ENCODE measurements around the gene CENATAC.
"Not testable (repeated sequence)": the region's sequence is repeated elsewhere in the genome, so short reads cannot be mapped to it uniquely, and the experiment has no call there.

CENATAC gene

GRCh38 chr11:119012629-119013170 is 14.8 kb downstream of the CENATAC start:
- H3K4me3 ChIP-seq (ENCODE audit: control insufficient read depth, low read depth, low read length): no peak overlapping the region
- DNase-seq (ENCODE audit: low read depth): no peak
- TF ChIP-seq CTCF (IDR thresholded peaks at IDR 0.05; ENCODE audit: control insufficient read depth, insufficient read depth, low read depth, low read length, missing control alignments): no peak

DNA sequence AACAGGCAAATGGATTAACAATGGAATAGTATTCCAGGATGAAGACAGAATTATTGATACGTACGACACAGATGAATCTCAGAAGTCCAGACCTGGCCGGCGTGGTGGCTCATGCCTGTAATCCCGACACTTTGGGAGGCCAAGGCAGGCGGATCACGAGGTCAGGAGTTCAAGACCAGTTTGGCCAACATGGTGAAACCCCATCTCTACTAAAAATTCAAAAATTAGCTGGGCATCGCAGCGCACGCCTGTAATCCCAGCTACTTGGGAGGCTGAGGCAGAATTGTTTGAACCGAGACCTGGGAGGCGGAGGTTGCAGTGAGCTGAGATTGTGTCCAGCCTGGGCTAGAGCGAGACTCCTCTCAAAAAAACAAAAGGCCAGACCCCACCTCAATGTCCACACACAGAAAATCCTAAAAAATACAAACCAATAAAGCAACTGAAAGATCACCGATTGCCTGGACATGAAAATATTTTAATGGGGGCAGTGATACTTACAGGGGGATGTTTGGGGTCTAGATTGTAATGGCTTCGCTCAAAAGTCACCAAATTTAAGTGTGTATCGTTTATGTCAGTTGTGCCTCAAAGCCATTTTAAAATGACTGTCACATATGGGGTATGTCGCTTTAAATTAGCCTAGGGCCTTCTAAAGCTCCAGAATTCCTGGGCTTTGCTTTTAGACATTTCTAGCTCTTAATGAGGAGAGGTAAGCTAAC is 16.4 kb downstream of the CENATAC start:
- no peak for DNase-seq (ENCODE audit: low read depth)
- no peak for TF ChIP-seq CTCF (IDR thresholded peaks at IDR 0.05; ENCODE audit: control insufficient read depth, insufficient read depth, low read depth, low read length, missing control alignments)
- H3K4me3 ChIP-seq (ENCODE audit: control insufficient read depth, low read depth, low read length): no peak overlapping the region

DNA sequence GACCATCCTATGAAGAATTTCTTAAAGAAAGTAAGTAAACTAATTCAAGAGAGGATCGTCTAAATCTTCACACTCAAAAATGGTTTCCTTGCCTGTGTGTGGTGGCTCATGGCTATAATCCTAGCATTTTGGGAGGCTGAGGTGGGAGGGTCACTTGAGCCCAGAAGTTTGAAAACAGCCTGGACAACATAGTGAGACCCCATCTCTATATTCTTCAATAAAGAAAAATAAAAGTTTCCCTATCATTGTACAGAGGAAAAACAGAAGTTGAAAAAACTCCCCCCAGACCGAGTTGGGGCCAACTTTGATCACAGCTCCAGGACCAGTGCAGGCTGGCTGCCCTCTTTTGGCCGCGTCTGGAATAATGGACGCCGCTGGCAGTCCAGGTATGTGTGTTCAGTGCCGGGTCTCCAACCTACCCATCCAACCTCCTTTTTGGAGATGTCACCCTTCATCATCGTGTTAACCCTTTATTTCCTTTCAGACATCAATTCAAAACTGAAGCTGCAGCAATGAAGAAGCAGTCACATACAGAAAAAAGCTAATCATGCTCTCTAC is 17.2 kb downstream of the CENATAC start:
- DNase-seq (ENCODE audit: low read depth): no peak
- H3K4me3 ChIP-seq (ENCODE audit: control insufficient read depth, low read depth, low read length): no peak overlapping the region
- TF ChIP-seq CTCF (IDR thresholded peaks at IDR 0.05; ENCODE audit: control insufficient read depth, insufficient read depth, low read depth, low read length, missing control alignments): no peak

GRCh38 chr11:119016216-119017009 is 18.5 kb downstream of the CENATAC start:
- no peak overlapping the region; the same call in none of the 2 replicates for H3K4me3 ChIP-seq (ENCODE audit: control insufficient read depth, low read depth, low read length)
- DNase-seq (ENCODE audit: low read depth): no peak
- no peak for TF ChIP-seq CTCF (IDR thresholded peaks at IDR 0.05; ENCODE audit: control insufficient read depth, insufficient read depth, low read depth, low read length, missing control alignments)

GRCh38 chr11:119017377-119017776 is 19.4 kb downstream of the CENATAC start:
- not testable (repeated sequence) for DNase-seq (ENCODE audit: low read depth)
- peak overlapping the region; percentile 98 for H3K4me3 ChIP-seq (ENCODE audit: control insufficient read depth, low read depth, low read length)

DNA sequence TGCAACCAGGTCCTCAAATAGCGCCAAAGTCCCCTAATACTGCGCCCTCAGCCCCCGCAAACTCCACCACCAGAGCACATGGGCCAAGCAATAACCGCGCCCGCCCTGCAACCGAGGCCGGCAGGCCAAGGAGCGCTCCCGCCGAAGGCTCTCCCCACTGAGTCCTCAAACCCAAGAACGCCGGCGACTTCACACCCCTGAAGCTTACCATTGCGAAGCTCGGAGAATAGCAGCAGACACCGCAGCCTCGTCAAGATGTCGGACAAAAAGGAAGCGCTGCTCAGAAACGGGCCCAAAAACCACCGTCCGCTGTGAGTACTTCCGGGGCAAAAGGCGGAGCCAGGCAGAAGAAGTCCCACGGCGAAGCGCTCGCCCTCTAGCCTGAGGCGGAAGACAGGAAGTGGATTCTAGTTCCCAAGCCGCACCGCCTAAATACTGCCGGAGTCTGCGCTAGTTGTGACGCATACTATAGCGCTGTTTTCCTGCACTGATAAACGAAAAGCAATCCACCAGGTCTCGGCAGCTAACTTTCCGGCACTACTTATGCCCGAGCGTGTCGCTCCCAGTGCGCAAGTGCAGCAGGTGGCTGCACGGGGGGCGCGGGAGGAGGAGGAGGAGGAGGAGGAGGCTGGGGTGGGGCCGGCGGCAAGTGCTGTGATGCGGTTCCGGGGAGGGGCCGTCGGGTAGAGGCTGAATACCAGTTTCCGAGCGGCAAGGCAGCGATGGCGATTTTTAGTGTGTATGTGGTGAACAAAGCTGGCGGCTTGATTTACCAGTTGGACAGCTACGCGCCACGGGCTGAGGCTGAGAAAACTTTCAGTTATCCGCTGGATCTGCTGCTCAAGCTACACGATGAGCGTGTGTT is 20.4 kb downstream of the CENATAC start, which contains the start of the genes RPS25 and TRAPPC4:
Gene RPS25, minus strand, starts transcription at position 270 of the 865 bp plus-strand sequence. Its CDS starts 59 bp downstream, at position 211.
Gene TRAPPC4, plus strand, starts transcription at position 693 of the 865 bp plus-strand sequence. Its CDS starts 30 bp downstream, at position 723.
- no peak for TF ChIP-seq CTCF (IDR thresholded peaks at IDR 0.05; ENCODE audit: control insufficient read depth, insufficient read depth, low read depth, low read length, missing control alignments)
- peak within 1 kb of the TSS; percentile 98 for H3K4me3 ChIP-seq (ENCODE audit: control insufficient read depth, low read depth, low read length)
- DNase-seq (ENCODE audit: low read depth): peak; percentile 82
